Muscle of leg (tissue), 11 donors: ENCODE measurements around the gene TMPRSS9. TPM values are rescaled to one million over a fixed set of nuclear protein-coding genes. Genes with fewer than 3 reads are reported as not detected.
A peak's percentile ranks its signal among the peaks of the same experiment; 100 is the strongest.
"Not testable (repeated sequence)": the region's sequence is repeated elsewhere in the genome, so short reads cannot be mapped to it uniquely, and the experiment has no call there.

Source experiments
- DNase-seq: peaks from one replicate; pipeline ENCODE4 v3.0.0; 2013
- H3K27ac ChIP-seq: one replicate; pipeline ENCODE4 v1.5.1; 2013; ENCODE audit warnings: mild to moderate bottlenecking, low read length, control low read depth
- H3K27me3 ChIP-seq: one replicate; pipeline ENCODE4 v1.6.1; 2013; ENCODE audit warnings: low read length; ENCODE audit not compliant: control insufficient read depth, insufficient read depth
- H3K36me3 ChIP-seq: one replicate; pipeline ENCODE4 v1.6.1; 2013; ENCODE audit warnings: low read length; ENCODE audit not compliant: control insufficient read depth, insufficient read depth
- H3K4me1 ChIP-seq: one replicate; pipeline ENCODE4 v1.6.1; 2013; ENCODE audit warnings: low read length; ENCODE audit not compliant: control insufficient read depth, insufficient read depth
- H3K4me3 ChIP-seq: one replicate; pipeline ENCODE4 v1.5.1; 2013; ENCODE audit warnings: low read length, control low read depth
- H3K9me3 ChIP-seq: replicated peaks from 2 replicates; pipeline ENCODE4 v1.6.1; 2013; ENCODE audit warnings: low read depth, low read length; ENCODE audit not compliant: control insufficient read depth
- WGBS: methylation state at CpG from one replicate; pipeline ENCODE4 v1.1.5; 2013; ENCODE audit warnings: missing lambda C conversion rate; ENCODE audit not compliant: insufficient coverage; 5-methylcytosine and 5-hydroxymethylcytosine counted together
- polyA plus RNA-seq, 8 donors: library from polyadenylated mRNA; unstranded; fragments of 120-200 nt; gene quantifications; one replicate each; pipeline versions ENCODE4 v1.2.1 to v1.2.3, GENCODE V29; 2013; ENCODE audit warnings: inconsistent platforms in 1 of 8, low replicate concordance in 1 of 8; ENCODE audit not compliant: insufficient read length in 8 of 8, insufficient read depth in 1 of 8
- total RNA-seq: library from RNA; stranded (reverse); fragments of 120-200 nt; gene quantifications from one replicate; pipeline ENCODE4 v1.2.4, GENCODE V29; 2013

TMPRSS9 gene
- total and polyA plus RNA-seq, 9 donors, result 0.11 to 1.3 (median 0.33) TPM

DNA sequence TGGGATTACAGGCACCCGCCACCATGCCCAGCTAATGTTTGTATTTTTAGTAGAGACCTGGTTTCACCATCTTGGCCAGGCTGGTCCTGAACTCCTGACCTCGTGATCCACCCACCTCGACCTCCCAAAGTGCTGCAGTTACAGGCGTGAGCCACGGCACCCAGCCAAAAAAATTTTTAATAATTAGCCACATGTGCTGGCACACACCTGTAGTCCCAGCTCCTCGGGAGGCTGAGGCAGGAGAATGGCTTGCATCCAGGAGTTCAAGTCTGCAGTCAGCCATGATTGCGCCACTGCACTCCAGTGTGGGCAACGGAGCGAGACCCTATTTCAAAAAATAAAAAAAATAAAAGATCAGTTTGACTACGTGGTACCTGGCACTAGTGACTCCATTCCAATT, 98.7 kb downstream of the TMPRSS9 start:
- H3K4me3 ChIP-seq, H3K36me3 ChIP-seq, DNase-seq, H3K9me3 ChIP-seq, H3K27ac ChIP-seq, H3K27me3 ChIP-seq: not testable (repeated sequence)
- H3K4me1 ChIP-seq, result peaks cover 44% of the 10 kb centered on the region
- WGBS, result 90% methylated on average over 8 of the region's 10 CpGs

DNA sequence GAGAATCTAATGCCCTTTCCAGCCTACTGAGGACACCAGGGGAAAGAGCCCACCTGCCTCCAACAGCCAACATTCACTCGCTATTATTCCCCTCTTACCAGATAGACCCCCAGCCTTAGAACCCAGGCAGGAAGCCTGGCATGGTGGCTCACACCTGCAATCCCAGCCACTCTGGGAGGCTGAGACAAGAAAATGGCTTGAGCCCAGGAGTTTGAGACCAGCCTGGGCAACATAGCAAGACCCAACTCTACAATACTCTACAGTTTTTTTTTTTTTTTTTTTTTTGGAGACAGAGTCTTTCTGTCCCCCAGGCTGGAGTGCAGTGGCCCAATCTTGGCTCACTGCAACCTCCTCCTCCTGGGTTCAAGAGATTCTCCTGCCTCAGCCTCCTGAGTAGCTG, 100.2 kb downstream of the TMPRSS9 start:
- H3K36me3 ChIP-seq, result no peaks in the 10 kb centered on the region
- H3K27ac ChIP-seq, result no peak overlapping the region
- 100% methylated on average over 1 of the region's 1 CpG for WGBS
- no peaks in the 10 kb centered on the region for H3K27me3 ChIP-seq
- H3K9me3 ChIP-seq, result no peaks in the 10 kb centered on the region
- no peak overlapping the region for H3K4me3 ChIP-seq
- peaks cover 31% of the 10 kb centered on the region for H3K4me1 ChIP-seq
- DNase-seq, result no peak

DNA sequence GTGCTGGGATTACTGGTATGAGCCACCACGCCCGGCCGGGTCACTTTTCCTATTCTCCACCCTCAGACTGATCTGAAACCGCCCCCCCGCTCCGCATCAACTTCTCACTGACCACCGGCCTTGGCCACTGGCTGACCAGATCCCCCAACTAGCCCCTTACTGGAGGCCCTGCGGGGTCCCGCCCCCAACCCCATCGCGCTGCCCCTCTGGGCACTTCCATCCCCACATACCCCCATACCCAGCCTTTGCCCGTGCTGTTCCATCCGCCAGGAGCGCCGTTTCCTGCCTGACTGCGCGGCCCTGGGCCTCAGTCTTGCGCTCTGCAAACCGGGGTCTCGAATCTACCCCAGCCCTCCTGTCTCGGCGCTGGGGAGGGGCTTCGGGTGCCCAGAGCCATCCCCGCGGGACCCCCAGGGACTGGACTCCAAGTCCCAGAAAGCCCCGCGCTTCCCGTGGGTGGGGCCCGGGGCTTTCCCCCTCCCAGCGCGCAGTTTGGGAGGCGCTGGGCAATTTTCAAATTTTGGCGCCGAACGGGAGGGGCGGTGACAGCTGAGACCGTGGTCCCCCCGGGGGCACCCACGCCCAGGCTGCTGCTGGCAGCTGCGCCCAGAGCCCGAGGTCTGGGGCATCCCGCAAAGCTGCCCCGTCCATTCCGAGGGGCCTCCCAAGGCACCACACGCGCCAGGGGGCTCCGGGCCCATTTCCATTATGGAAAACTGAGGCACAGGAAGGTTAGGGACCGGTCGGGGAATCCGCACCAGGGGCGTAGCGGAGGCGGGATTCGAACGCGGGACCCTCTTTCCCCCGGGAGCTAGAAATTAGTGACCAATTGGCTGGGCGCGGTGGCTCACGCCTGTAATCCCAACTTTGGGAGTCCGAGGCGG, 101.9 kb downstream of the TMPRSS9 start:
- H3K9me3 ChIP-seq, result no peaks in the 10 kb centered on the region
- no peaks in the 10 kb centered on the region for H3K36me3 ChIP-seq
- 4% methylated on average over 55 of the region's 62 CpGs for WGBS
- peak; percentile 87 for DNase-seq
- H3K4me1 ChIP-seq, result peaks cover 23% of the 10 kb centered on the region
- H3K27ac ChIP-seq, result peak overlapping the region; percentile 71
- H3K27me3 ChIP-seq, result no peaks in the 10 kb centered on the region
- peak overlapping the region; percentile 67 for H3K4me3 ChIP-seq

DNA sequence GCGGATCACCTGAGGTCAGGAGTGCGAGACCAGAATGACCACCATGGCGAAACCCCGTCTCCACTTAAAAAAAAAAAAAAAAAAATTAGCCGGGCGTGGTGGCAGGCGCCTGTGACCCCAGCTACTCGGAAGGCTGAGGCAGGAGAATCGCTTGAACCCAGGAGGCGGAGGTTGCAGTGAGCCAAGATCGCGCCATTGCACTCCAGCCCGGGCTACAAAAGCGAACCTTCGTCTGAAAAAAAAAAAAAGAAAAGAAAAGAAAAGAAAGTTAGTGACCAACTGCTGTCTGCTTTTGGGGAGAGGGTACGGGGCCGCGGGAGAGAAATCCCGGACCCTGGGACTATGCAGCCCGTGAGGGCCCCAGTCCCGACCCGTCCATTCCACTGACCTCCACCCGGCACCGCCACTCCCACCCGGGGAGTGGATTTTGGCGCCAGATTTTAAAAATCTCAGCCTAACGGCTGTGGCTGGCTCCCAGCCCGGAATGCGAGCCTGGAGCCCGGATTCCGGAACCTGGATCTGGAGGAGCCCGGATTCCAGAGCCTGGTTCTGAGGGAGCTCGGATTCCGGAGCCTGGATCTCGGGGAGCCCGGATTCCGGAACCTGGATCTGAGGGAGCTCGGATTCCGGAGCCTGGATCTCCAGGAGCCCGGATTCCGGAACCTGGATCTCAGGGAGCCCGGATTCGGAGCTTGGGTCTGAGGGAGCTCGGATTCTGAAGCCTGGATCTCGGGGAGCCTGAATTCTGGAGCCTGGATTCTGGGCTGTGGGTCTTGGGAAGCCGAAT, 102.8 kb downstream of the TMPRSS9 start:
- H3K36me3 ChIP-seq, result no peaks in the 10 kb centered on the region
- peak overlapping the region; percentile 71 for H3K27ac ChIP-seq
- WGBS, result 7% methylated on average over 43 of the region's 46 CpGs
- H3K4me1 ChIP-seq, result peaks cover 20% of the 10 kb centered on the region
- no peaks in the 10 kb centered on the region for H3K9me3 ChIP-seq
- H3K27me3 ChIP-seq, result no peaks in the 10 kb centered on the region
- H3K4me3 ChIP-seq, result peak overlapping the region; percentile 67
- DNase-seq, result peak; percentile 98

DNA sequence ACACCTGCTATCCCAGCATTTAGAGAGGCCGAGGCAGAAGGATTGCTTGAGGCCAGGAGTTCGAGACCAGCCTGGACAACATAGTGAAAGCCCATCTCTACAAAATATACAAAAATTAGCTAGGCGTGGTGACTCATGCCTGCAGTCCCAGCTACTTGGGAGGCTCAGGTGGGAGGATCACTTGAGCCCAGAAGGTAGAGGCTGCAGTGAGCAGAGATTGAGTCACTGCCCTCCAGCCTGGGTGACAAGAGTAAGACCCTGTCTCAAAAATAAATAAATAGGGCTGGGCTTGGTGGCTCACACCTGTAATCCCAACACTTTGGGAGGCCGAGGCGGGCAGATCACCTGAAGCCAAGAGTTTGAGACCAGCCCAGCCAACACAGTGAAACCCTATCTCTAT, 103.6 kb downstream of the TMPRSS9 start:
- H3K27ac ChIP-seq, DNase-seq, H3K36me3 ChIP-seq, H3K27me3 ChIP-seq, H3K9me3 ChIP-seq, H3K4me3 ChIP-seq: not testable (repeated sequence)
- 88% methylated on average over 4 of the region's 5 CpGs for WGBS
- peaks cover 20% of the 10 kb centered on the region for H3K4me1 ChIP-seq

DNA sequence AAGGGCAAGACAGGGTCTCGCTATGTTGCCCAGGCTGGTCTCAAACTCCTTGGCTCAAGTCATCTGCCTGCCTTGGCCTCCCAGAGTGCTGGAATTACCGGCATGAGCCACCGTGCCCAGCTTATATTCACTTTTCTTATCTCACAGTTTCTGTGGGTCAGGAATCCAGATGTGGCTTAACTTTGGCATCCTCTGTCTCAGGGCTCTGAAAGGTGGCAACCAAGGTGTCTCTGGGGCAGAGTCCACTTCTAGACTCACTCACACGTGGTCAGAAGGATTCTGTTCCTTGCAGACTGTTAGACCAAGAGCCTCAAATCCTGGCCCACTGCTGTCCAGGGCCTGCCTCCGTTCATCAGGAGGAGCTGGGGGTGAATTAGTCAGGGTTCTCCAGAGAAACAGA, 104.3 kb downstream of the TMPRSS9 start:
- Histone ChIP-seq H3K9me3 (no peaks in the 10 kb centered on the region), H3K36me3 (no peaks in the 10 kb centered on the region), H3K4me3 (no peak overlapping the region), H3K4me1 (peaks cover 26% of the 10 kb centered on the region), H3K27me3 (no peaks in the 10 kb centered on the region), H3K27ac (no peak overlapping the region)
- no peak for DNase-seq
- WGBS, result 60% methylated on average over 1 of the region's 5 CpGs

DNA sequence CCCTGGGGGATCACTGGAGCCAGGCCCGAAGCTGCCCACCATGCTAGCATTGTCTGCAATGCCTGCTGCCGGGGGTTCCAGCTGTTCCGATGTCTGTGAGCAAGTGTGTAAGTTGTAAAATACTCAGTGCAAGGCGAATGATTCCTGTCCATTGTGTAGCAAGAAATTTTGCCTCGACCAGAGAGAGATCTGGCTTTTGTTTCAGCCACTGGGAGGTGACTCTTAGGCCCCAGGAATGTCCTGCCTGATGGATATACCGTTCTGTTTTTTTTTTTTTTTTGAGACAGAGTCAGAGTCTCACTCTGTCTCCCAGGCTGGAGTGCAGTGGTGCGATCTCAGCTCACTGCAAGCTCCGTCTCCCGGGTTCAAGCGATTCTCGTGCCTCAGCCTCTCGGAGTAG, 108.5 kb downstream of the TMPRSS9 start:
- H3K27me3 ChIP-seq, result no peaks in the 10 kb centered on the region
- no peak overlapping the region for H3K4me3 ChIP-seq
- 38% methylated on average over 10 of the region's 12 CpGs for WGBS
- no peak overlapping the region for H3K27ac ChIP-seq
- peaks cover 7% of the 10 kb centered on the region for H3K4me1 ChIP-seq
- H3K36me3 ChIP-seq, result no peaks in the 10 kb centered on the region
- no peaks in the 10 kb centered on the region for H3K9me3 ChIP-seq
- DNase-seq, result no peak

DNA sequence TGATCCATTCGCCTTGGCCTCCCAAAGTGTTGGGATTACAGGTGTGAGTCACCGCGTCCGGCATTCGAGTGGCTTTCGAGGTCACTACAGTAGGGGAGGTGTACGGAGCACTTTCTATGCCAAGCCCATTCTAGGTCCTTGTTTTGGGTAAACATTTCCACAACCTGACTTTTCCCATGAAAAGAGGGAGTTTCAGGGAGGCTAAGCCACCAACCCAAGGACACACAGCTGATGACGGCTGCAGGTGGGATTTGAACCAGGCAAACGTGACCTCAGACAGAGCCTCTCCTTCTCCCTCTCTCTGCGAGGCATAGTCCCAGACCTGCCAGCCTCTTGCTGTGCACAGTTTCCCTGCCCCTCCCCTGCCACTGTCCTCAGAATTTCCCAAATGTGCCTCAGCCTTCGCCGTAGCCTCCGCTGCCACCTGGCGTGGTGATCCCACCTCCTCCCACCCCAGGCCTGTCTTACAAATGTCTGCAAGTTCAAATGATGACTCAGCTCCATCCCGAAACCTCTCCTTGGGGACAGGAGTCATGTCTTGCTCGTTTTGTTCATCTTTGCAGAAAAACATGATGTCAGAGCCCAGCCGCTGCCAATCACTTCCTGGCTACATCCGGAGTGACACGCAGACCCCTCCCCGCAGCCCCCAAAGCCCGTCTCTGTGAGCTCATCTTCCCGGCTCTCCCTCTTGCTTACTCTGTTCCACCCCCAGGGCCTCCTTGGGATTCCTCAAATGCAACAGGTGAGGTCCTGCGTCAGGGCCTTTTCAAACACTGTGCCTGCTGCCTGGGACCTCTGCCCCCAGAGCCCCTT, 109.2 kb downstream of the TMPRSS9 start:
- Histone ChIP-seq H3K9me3 (no peaks in the 10 kb centered on the region), H3K27ac (no peak overlapping the region), H3K36me3 (no peaks in the 10 kb centered on the region), H3K27me3 (no peaks in the 10 kb centered on the region), H3K4me1 (peaks cover 8% of the 10 kb centered on the region), H3K4me3 (no peak overlapping the region)
- WGBS, result 15% methylated on average over 16 of the region's 23 CpGs
- peak; percentile 78 for DNase-seq

DNA sequence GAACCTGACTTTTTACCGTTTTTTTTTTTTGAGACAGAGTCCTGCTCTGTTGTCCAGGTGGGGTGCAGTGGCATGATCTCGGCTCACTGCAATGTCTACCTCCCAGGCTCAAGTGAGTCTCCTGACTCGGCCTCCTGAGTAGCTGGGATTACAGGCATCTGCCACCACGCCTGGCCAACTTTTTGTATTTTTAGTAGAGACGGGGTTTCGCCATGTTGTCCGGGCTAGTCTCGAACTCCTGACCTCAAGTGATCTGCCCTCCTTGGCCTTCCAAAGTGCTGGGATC, 109.8 kb downstream of the TMPRSS9 start:
- H3K36me3 ChIP-seq, DNase-seq, H3K9me3 ChIP-seq, H3K4me3 ChIP-seq, H3K27ac ChIP-seq, H3K27me3 ChIP-seq: not testable (repeated sequence)
- 80% methylated on average over 8 of the region's 8 CpGs for WGBS
- H3K4me1 ChIP-seq, result peaks cover 12% of the 10 kb centered on the region
